Coronary artery (tissue), 2 donors: ENCODE results near the gene TRAF2.

ENCODE experiments used
- DNase-seq: peaks from one replicate; pipeline ENCODE4 v3.0.0-alpha.2; 2017; ENCODE audit warnings: low spot score
- H3K27ac ChIP-seq, 2 donors: fragments of 200-600 bp; sonication (generic); one replicate each; pipeline ENCODE4 v1.5.1; 2016 to 2019
- H3K4me3 ChIP-seq: fragments of 200-600 bp; sonication (generic); 2 replicates; pipeline ENCODE4 v1.5.1; 2016; ENCODE audit warnings: mild to moderate bottlenecking, moderate library complexity
- CTCF ChIP-seq: fragments of 200-600 bp; sonication (generic); IDR thresholded peaks from one replicate; pipeline ENCODE4 v1.5.1; 2019; ENCODE audit warnings: antibody characterized with exemption

Gene TRAF2

GRCh38 chr9:136970361-136970760 is 84.0 kb downstream of the TRAF2 start:
- no peak for TF ChIP-seq CTCF
- Histone ChIP-seq H3K4me3 (no peak overlapping the region), H3K27ac (no peak overlapping the region)
- DNase-seq: no peak

- H3K4me3 ChIP-seq: no peak overlapping the region
- H3K27ac ChIP-seq: no peak overlapping the region
- no peak for TF ChIP-seq CTCF
- DNase-seq: no peak
Observed at GRCh38 chr9:136971746-136972145, 85.4 kb downstream of the TRAF2 start.

GRCh38 chr9:136972335-136972734 is 86.0 kb downstream of the TRAF2 start:
- H3K4me3 ChIP-seq: no peak overlapping the region
- H3K27ac ChIP-seq: no peak overlapping the region
- no peak for DNase-seq
- TF ChIP-seq CTCF: no peak

GRCh38 chr9:136972743-136973142 is 86.4 kb downstream of the TRAF2 start:
- DNase-seq: no peak
- TF ChIP-seq CTCF: no peak
- H3K27ac ChIP-seq: no peak overlapping the region
- no peak overlapping the region for H3K4me3 ChIP-seq

- TF ChIP-seq CTCF: no peak
- H3K4me3 ChIP-seq: no peak overlapping the region
- peak overlapping the region in 1 of 2 donors; percentile 32 for H3K27ac ChIP-seq
- DNase-seq: no peak
Observed at GRCh38 chr9:136973618-136974617, 87.6 kb downstream of the TRAF2 start.

GRCh38 chr9:136974817-136975535 is 88.7 kb downstream of the TRAF2 start:
- peak overlapping the region in 1 of 2 donors; percentile 19 for H3K27ac ChIP-seq

More at GRCh38 chr9:136974817-136975535, 88.7 kb downstream of the TRAF2 start:
- no peak for TF ChIP-seq CTCF
- no peak overlapping the region for H3K4me3 ChIP-seq
- DNase-seq: no peak
